ENCODE results near the gene MUC3A. TPM values are rescaled to one million over a fixed set of nuclear protein-coding genes. Genes with fewer than 3 reads are reported as not detected.
"Not testable (repeated sequence)": the region's sequence is repeated elsewhere in the genome, so short reads cannot be mapped to it uniquely, and the experiment has no call there.

MUC3A gene
- not detected in 2 replicates for total RNA-seq

- Mint-ChIP-seq H3K4me1 (no peaks in the 10 kb centered on the region), H3K27ac (no peak within 1 kb of the TSS), H3K27me3 (peaks cover 24% of the 10 kb centered on the region), H3K9me3 (no peaks in the 10 kb centered on the region), H3K4me3 (no peak within 1 kb of the TSS), H3K36me3 (ENCODE audit: low read depth) (no peaks in the 10 kb centered on the region)
- no peak for ATAC-seq (ENCODE audit: low read depth)
- ChIA-PET POLR2A (interaction anchor here (0.5 kb wide), 1 partner anchor 275 kb away, joined by 4 read pairs; no protein-coding TSS in a partner anchor), CTCF (no interaction called here)
- TF ChIP-seq CTCF (IDR thresholded peaks at IDR 0.05) = no peak
- DNase-seq = no peak
- intact Hi-C loops (cut with micrococcal nuclease) = no loop called here
Measured at GRCh38 chr7:100949227-100949932, at the start of gene MUC3A. TSS of gene MUC3A (plus strand) at chr7:100949534. CDS start at chr7:100949625, 91 bp downstream.

- Mint-ChIP-seq H3K4me3 (no peak overlapping the region), H3K27ac (no peak overlapping the region), H3K9me3 (no peaks in the 10 kb centered on the region), H3K4me1 (peaks cover 7% of the 10 kb centered on the region), H3K27me3 (peaks cover 21% of the 10 kb centered on the region), H3K36me3 (ENCODE audit: low read depth) (no peaks in the 10 kb centered on the region)
- CTCF ChIA-PET = interaction anchor here (1.3 kb wide), 1 partner anchor 158 kb away, joined by 4 read pairs; no protein-coding TSS in a partner anchor
- intact Hi-C loops (cut with micrococcal nuclease) = no loop called here
- POLR2A ChIA-PET = interaction anchor here (0.6 to 1.3 kb wide), 2 partner anchors 26 to 36 kb away, joined by 3 read pairs; partner anchors contain the start of gene SRRT
- TF ChIP-seq CTCF (IDR thresholded peaks at IDR 0.05) = no peak
- no peak for ATAC-seq (ENCODE audit: low read depth)
- DNase-seq = no peak
Measured at GRCh38 chr7:100900978-100901377, 48.4 kb upstream of the MUC3A start.

- Mint-ChIP-seq H3K4me3 (no peak overlapping the region), H3K9me3 (no peaks in the 10 kb centered on the region), H3K27ac (no peak overlapping the region), H3K36me3 (ENCODE audit: low read depth) (no peaks in the 10 kb centered on the region), H3K4me1 (peaks cover 2% of the 10 kb centered on the region), H3K27me3 (peaks cover 16% of the 10 kb centered on the region)
- intact Hi-C loops (cut with micrococcal nuclease) = no loop called here
- ATAC-seq (ENCODE audit: low read depth) (no peak), DNase-seq (no peak)
- TF ChIP-seq CTCF (IDR thresholded peaks at IDR 0.05) = no peak
- POLR2A ChIA-PET = interaction anchor here (0.7 kb wide), 1 partner anchor 494 kb away, joined by 7 read pairs; no protein-coding TSS in a partner anchor
- CTCF ChIA-PET = no interaction called here
Measured at GRCh38 chr7:100901921-100902332, 47.4 kb upstream of the MUC3A start.

- Mint-ChIP-seq H3K36me3 (ENCODE audit: low read depth) (no peaks in the 10 kb centered on the region), H3K4me3 (no peak overlapping the region), H3K27me3 (peaks cover 13% of the 10 kb centered on the region), H3K4me1 (no peaks in the 10 kb centered on the region), H3K9me3 (no peaks in the 10 kb centered on the region), H3K27ac (no peak overlapping the region)
- DNase-seq (no peak), ATAC-seq (ENCODE audit: low read depth) (no peak)
- intact Hi-C loops (cut with micrococcal nuclease) = no loop called here
- TF ChIP-seq CTCF (IDR thresholded peaks at IDR 0.05) = no peak
- ChIA-PET POLR2A (interaction anchor here (0.7 kb wide), 1 partner anchor 495 kb away, joined by 7 read pairs; no protein-coding TSS in a partner anchor), CTCF (no interaction called here)
Measured at GRCh38 chr7:100902638-100903037, 46.7 kb upstream of the MUC3A start.

GRCh38 chr7:100908512-100908911 lies 40.8 kb upstream of the MUC3A start:
- peaks cover 2% of the 10 kb centered on the region for H3K27me3 Mint-ChIP-seq
- POLR2A ChIA-PET = no interaction called here

GRCh38 chr7:100910443-100910842 lies 38.9 kb upstream of the MUC3A start:
- DNase-seq; CTCF ChIA-PET; H3K9me3 Mint-ChIP-seq; intact Hi-C loops (cut with micrococcal nuclease); H3K4me3 Mint-ChIP-seq; H3K27ac Mint-ChIP-seq; ATAC-seq (ENCODE audit: low read depth); H3K27me3 Mint-ChIP-seq; H3K36me3 Mint-ChIP-seq (ENCODE audit: low read depth); H3K4me1 Mint-ChIP-seq: not testable (repeated sequence)
- POLR2A ChIA-PET = interaction anchor here (0.6 kb wide), 2 partner anchors 110 to 514 kb away, joined by 3 to 4 read pairs; no protein-coding TSS in a partner anchor

More at GRCh38 chr7:100908512-100908911, 40.8 kb upstream of the MUC3A start:
- no peaks in the 10 kb centered on the region for H3K36me3 Mint-ChIP-seq (ENCODE audit: low read depth)
- H3K4me3 Mint-ChIP-seq = no peak overlapping the region
- intact Hi-C loops (cut with micrococcal nuclease) = no loop called here
- DNase-seq = no peak
- CTCF ChIA-PET = no interaction called here
- H3K9me3 Mint-ChIP-seq = no peaks in the 10 kb centered on the region
- TF ChIP-seq CTCF (IDR thresholded peaks at IDR 0.05) = no peak
- H3K27ac Mint-ChIP-seq = no peak overlapping the region
- peaks cover 5% of the 10 kb centered on the region for H3K4me1 Mint-ChIP-seq
- ATAC-seq (ENCODE audit: low read depth) = no peak

All from activated B cell treated with CpG ODN at 0.5 μM for 24 hours (primary cell).